Measurements from ENCODE around the gene PAFAH1B2. TPM values are rescaled to one million over a fixed set of nuclear protein-coding genes. Genes with fewer than 3 reads are reported as not detected.

Gene PAFAH1B2
- total and polyA plus RNA-seq, 10 of the 15 experiments (the other 5 are each of a cell fraction or from before 2014, with no cell fraction given) = 17.6 to 64.8 (median 47.6) TPM

- TF ChIP-seq USF2 (IDR thresholded peaks at IDR 0.05; ENCODE audit: borderline replicate concordance, low read depth, low read length) (no peak), TARDBP (IDR thresholded peaks at IDR 0.05; ENCODE audit: borderline replicate concordance) (no peak; the same call in 1 of the 2 replicates), MEF2B (IDR thresholded peaks at IDR 0.05; ENCODE audit: partially characterized antibody, poor library complexity, severe bottlenecking) (no peak), CHD2 (IDR thresholded peaks at IDR 0.05; ENCODE audit: borderline replicate concordance, low read depth, low read length) (peak; percentile 60; the same call in 1 of the 2 replicates), JUND (IDR thresholded peaks at IDR 0.05; ENCODE audit: low read depth, low read length) (0 out of 2 replicates have a peak, but pooled peaks have one; percentile 6), CREM (IDR thresholded peaks at IDR 0.05; ENCODE audit: low read depth) (peak; percentile 71), NR2F1 (conservative IDR thresholded peaks at IDR 0.05) (no peak), LARP7 (IDR thresholded peaks at IDR 0.05) (no peak), NKRF (conservative IDR thresholded peaks at IDR 0.05) (no peak; the same call in none of the 2 replicates), NBN (IDR thresholded peaks at IDR 0.05) (peak; percentile 72), PAX8 (IDR thresholded peaks at IDR 0.05) (no peak), ETV6 (conservative IDR thresholded peaks at IDR 0.05 in 1 of 2, IDR thresholded peaks at IDR 0.05 in 1 of 2; ENCODE audit: borderline replicate concordance in 1 of 2, low read depth in 1 of 2) (no peak), NR2C2 (IDR thresholded peaks at IDR 0.05; ENCODE audit: borderline replicate concordance, control insufficient read depth, insufficient read length, low read depth) (no peak), ASH2L (IDR thresholded peaks at IDR 0.05; ENCODE audit: borderline replicate concordance, low read depth) (0 out of 2 replicates have a peak, but pooled peaks have one; percentile 32), MXI1 (IDR thresholded peaks at IDR 0.05; ENCODE audit: low read depth, low read length) (peak; percentile 85; the same call in 1 of the 2 replicates), MTA2 (IDR thresholded peaks at IDR 0.05; ENCODE audit: low read depth) (peak; percentile 45; the same call in 1 of the 2 replicates)
- TF ChIP-seq, protein P1, sequence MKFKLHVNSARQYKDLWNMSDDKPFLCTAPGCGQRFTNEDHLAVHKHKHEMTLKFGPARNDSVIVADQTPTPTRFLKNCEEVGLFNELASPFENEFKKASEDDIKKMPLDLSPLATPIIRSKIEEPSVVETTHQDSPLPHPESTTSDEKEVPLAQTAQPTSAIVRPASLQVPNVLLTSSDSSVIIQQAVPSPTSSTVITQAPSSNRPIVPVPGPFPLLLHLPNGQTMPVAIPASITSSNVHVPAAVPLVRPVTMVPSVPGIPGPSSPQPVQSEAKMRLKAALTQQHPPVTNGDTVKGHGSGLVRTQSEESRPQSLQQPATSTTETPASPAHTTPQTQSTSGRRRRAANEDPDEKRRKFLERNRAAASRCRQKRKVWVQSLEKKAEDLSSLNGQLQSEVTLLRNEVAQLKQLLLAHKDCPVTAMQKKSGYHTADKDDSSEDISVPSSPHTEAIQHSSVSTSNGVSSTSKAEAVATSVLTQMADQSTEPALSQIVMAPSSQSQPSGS (IDR thresholded peaks at IDR 0.05; ENCODE audit: low read length) = no peak
- TF ChIP-seq, protein P2, sequence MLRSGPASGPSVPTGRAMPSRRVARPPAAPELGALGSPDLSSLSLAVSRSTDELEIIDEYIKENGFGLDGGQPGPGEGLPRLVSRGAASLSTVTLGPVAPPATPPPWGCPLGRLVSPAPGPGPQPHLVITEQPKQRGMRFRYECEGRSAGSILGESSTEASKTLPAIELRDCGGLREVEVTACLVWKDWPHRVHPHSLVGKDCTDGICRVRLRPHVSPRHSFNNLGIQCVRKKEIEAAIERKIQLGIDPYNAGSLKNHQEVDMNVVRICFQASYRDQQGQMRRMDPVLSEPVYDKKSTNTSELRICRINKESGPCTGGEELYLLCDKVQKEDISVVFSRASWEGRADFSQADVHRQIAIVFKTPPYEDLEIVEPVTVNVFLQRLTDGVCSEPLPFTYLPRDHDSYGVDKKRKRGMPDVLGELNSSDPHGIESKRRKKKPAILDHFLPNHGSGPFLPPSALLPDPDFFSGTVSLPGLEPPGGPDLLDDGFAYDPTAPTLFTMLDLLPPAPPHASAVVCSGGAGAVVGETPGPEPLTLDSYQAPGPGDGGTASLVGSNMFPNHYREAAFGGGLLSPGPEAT (IDR thresholded peaks at IDR 0.05; ENCODE audit: low read depth) = peak; percentile 73; the same call in 1 of the 2 replicates
- TF ChIP-seq, protein P3, sequence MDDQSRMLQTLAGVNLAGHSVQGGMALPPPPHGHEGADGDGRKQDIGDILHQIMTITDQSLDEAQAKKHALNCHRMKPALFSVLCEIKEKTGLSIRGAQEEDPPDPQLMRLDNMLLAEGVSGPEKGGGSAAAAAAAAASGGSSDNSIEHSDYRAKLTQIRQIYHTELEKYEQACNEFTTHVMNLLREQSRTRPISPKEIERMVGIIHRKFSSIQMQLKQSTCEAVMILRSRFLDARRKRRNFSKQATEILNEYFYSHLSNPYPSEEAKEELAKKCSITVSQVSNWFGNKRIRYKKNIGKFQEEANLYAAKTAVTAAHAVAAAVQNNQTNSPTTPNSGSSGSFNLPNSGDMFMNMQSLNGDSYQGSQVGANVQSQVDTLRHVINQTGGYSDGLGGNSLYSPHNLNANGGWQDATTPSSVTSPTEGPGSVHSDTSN (IDR thresholded peaks at IDR 0.05; ENCODE audit: insufficient replicate concordance, low read depth, low read length) = peak; percentile 95
- TF ChIP-seq, protein P4, sequence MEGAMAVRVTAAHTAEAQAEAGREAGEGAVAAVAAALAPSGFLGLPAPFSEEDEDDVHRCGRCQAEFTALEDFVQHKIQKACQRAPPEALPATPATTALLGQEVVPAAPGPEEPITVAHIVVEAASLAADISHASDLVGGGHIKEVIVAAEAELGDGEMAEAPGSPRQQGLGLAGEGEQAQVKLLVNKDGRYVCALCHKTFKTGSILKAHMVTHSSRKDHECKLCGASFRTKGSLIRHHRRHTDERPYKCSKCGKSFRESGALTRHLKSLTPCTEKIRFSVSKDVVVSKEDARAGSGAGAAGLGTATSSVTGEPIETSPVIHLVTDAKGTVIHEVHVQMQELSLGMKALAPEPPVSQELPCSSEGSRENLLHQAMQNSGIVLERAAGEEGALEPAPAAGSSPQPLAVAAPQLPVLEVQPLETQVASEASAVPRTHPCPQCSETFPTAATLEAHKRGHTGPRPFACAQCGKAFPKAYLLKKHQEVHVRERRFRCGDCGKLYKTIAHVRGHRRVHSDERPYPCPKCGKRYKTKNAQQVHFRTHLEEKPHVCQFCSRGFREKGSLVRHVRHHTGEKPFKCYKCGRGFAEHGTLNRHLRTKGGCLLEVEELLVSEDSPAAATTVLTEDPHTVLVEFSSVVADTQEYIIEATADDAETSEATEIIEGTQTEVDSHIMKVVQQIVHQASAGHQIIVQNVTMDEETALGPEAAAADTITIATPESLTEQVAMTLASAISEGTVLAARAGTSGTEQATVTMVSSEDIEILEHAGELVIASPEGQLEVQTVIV (IDR thresholded peaks at IDR 0.05; ENCODE audit: borderline replicate concordance, partially characterized antibody) = peak; percentile 71
Observed at GRCh38 chr11:117143871-117144476, at the start of gene PAFAH1B2 (continued).
